Smooth muscle cell (in vitro differentiated cells): ENCODE results near the gene DPEP3. TPM values are rescaled to one million over a fixed set of nuclear protein-coding genes. Genes with fewer than 3 reads are reported as not detected.

Experiments
- DNase-seq: peaks from one replicate; lab custom pipeline; 2025; ENCODE audit not compliant: unreplicated experiment; lab: John Stamatoyannopoulos, UW
- H2AFZ ChIP-seq: fragments of 200-600 bp; sonication (generic); 2 replicates; pipeline ENCODE4 v1.6.0; 2016; ENCODE audit warnings: antibody characterized with exemption, low read depth, mild to moderate bottlenecking
- H3F3A ChIP-seq: fragments of 200-600 bp; sonication (generic); 2 replicates; pipeline ENCODE4 v1.6.0; 2017; ENCODE audit warnings: antibody characterized with exemption, low read depth
- H3K27ac ChIP-seq: fragments of 200-600 bp; sonication (generic); 2 replicates; pipeline ENCODE4 v1.5.1; 2016; ENCODE audit warnings: low read depth, mild to moderate bottlenecking
- H3K27me3 ChIP-seq: fragments of 200-600 bp; sonication (generic); 2 replicates; pipeline ENCODE4 v1.6.1; 2016; ENCODE audit warnings: low read depth, mild to moderate bottlenecking
- H3K36me3 ChIP-seq: fragments of 200-600 bp; sonication (generic); 2 replicates; pipeline ENCODE4 v1.5.1; 2016; ENCODE audit warnings: low read depth
- H3K4me1 ChIP-seq: fragments of 200-600 bp; sonication (generic); 2 replicates; pipeline ENCODE4 v1.5.1; 2016; ENCODE audit warnings: low read depth
- H3K4me2 ChIP-seq: fragments of 200-600 bp; sonication (generic); 2 replicates; pipeline ENCODE4 v1.6.0; 2016; ENCODE audit warnings: mild to moderate bottlenecking
- H3K4me3 ChIP-seq: fragments of 200-600 bp; sonication (generic); 2 replicates; pipeline ENCODE4 v1.5.1; 2016; ENCODE audit warnings: mild to moderate bottlenecking
- H3K79me2 ChIP-seq: fragments of 200-600 bp; sonication (generic); 2 replicates; pipeline ENCODE4 v1.6.0; 2016; ENCODE audit warnings: low read depth, mild to moderate bottlenecking
- H3K9ac ChIP-seq: fragments of 200-600 bp; sonication (generic); 2 replicates; pipeline ENCODE4 v1.6.0; 2016; ENCODE audit warnings: low read depth
- H3K9me3 ChIP-seq: fragments of 200-600 bp; sonication (generic); replicated peaks from 2 replicates; pipeline ENCODE4 v1.5.1; 2016; ENCODE audit warnings: low read depth
- H4K20me1 ChIP-seq: fragments of 200-600 bp; sonication (generic); 2 replicates; pipeline ENCODE4 v1.6.0; 2016; ENCODE audit warnings: low read depth
- CTCF ChIP-seq: fragments of 200-600 bp; sonication (generic); IDR thresholded peaks from 2 replicates; pipeline ENCODE4 v1.5.1; 2017; ENCODE audit warnings: borderline replicate concordance, mild to moderate bottlenecking, antibody characterized with exemption; ENCODE audit not compliant: insufficient read depth, poor library complexity, severe bottlenecking
- WGBS: methylation state at CpG from one replicate; pipeline ENCODE4 v1.1.7; 2016; ENCODE audit warnings: low lambda C conversion rate; 5-methylcytosine and 5-hydroxymethylcytosine counted together
- polyA plus RNA-seq: library from polyadenylated mRNA; unstranded; fragments of >200 nt; fragmentation: Nextera tagmentation; extraction: Ambion mirVana; gene quantifications from 2 replicates; pipeline ENCODE4 v1.2.1, GENCODE V29; 2016
- small RNA-seq: library from RNA; depleted of rRNA; stranded (forward); fragments of <200 nt; gene quantifications from one replicate; pipeline ENCODE3, GENCODE V24; 2014
- total RNA-seq: library from RNA; depleted of rRNA; stranded (reverse); fragments of >200 nt; gene quantifications from 2 replicates; pipeline ENCODE4 v1.2.3, GENCODE V29; 2014

DPEP3 gene
- total and polyA plus RNA-seq, 2 experiments from 2014 or later = not detected

DNA sequence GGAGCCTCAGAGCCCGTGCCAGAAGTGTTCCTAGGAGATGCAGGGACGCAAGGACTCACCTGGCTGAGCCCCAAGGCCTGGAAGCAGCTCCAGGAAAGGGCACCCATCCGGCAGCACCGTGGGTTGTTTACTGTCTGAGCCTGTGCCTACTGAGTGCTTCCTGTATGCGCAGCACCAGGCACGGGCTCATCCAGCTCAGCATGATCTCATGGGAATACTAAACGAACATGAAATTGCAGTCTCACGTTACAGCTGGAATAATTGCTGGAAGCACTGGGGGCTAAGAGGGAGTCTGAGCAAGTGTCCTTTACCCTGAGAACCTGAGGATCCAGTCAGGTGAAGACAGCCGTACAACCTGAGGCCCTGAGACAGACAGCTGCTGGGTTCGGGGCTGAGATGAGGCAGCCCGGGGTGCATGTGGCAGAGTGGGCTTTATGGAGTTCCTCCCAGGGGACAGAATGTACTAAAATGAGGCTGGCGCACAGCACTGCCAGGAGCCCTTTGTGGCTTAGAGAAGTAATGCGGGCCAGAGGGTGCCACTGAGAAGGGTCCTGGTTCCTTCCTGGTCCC, 54.0 kb downstream of the DPEP3 start:
- H3K27me3 ChIP-seq = no peaks in the 10 kb centered on the region
- no peak overlapping the region for H3K4me2 ChIP-seq
- H3K27ac ChIP-seq = no peak overlapping the region
- H3K4me1 ChIP-seq = no peaks in the 10 kb centered on the region
- no peaks in the 10 kb centered on the region for H3F3A ChIP-seq
- no peak overlapping the region for H3K9ac ChIP-seq
- WGBS = 80% methylated on average over 13 of the region's 13 CpGs
- no peaks in the 10 kb centered on the region for H3K9me3 ChIP-seq
- no peaks in the 10 kb centered on the region for H3K36me3 ChIP-seq
- no peak for DNase-seq
- no peak overlapping the region for H2AFZ ChIP-seq
- peaks cover 85% of the 10 kb centered on the region for H4K20me1 ChIP-seq
- TF ChIP-seq CTCF = no peak
- no peak overlapping the region for H3K4me3 ChIP-seq
- H3K79me2 ChIP-seq = peaks cover 7% of the 10 kb centered on the region

Small RNA genes lying within 50 kb of the gene (small RNA-seq; reads per million reads assigned to genes)
- not detected for gene RNU6-359P

Other genes starting within 250 kb of the DPEP3 start
- gene RANBP10, start 173.9 kb downstream of the DPEP3 start, total RNA-seq = 4.6 and 9.8 TPM in 2 replicates
- gene RANBP10, start 173.9 kb downstream of the DPEP3 start, polyA plus RNA-seq = 5.9 and 6.6 TPM in 2 replicates
- gene TSNAXIP1, start 173.6 kb downstream of the DPEP3 start, total RNA-seq = 0.18 and 1.1 TPM in 2 replicates
- 1.0 and 3.1 TPM in 2 replicates for gene TSNAXIP1, start 173.6 kb downstream of the DPEP3 start, polyA plus RNA-seq
- gene THAP11, start 138.2 kb downstream of the DPEP3 start, total RNA-seq = 23.0 and 31.3 TPM in 2 replicates
- gene THAP11, start 138.2 kb downstream of the DPEP3 start, polyA plus RNA-seq = 32.7 and 38.3 TPM in 2 replicates
- 112 and 115 TPM in 2 replicates for gene NUTF2, start 133.6 kb downstream of the DPEP3 start, total RNA-seq
- gene NUTF2, start 133.6 kb downstream of the DPEP3 start, polyA plus RNA-seq = 202 and 208 TPM in 2 replicates
- 37.3 and 47.0 TPM in 2 replicates for gene CENPT, start 132.8 kb downstream of the DPEP3 start, total RNA-seq
- gene CENPT, start 132.8 kb downstream of the DPEP3 start, polyA plus RNA-seq = 65.8 and 79.7 TPM in 2 replicates
- 35.5 and 46.3 TPM in 2 replicates for gene EDC4, start 107.4 kb downstream of the DPEP3 start, total RNA-seq
- gene EDC4, start 107.4 kb downstream of the DPEP3 start, polyA plus RNA-seq = 64.5 and 74.7 TPM in 2 replicates
- not detected in 2 replicates for gene NRN1L, start 95.6 kb downstream of the DPEP3 start, total RNA-seq
- 0.46 and 0.57 TPM in 2 replicates for gene NRN1L, start 95.6 kb downstream of the DPEP3 start, polyA plus RNA-seq
- 15.3 and 17.2 TPM in 2 replicates for gene PSKH1, start 87.2 kb downstream of the DPEP3 start, total RNA-seq
- gene PSKH1, start 87.2 kb downstream of the DPEP3 start, polyA plus RNA-seq = 35.2 and 36.0 TPM in 2 replicates
- 0.18 and 0.90 TPM in 2 replicates for gene CTRL, start 48.6 kb downstream of the DPEP3 start, total RNA-seq
- 12.9 and 14.8 TPM in 2 replicates for gene CTRL, start 48.6 kb downstream of the DPEP3 start, polyA plus RNA-seq
- 17.3 and 18.5 TPM in 2 replicates for gene PSMB10, start 43.6 kb downstream of the DPEP3 start, total RNA-seq
- 38.4 and 44.7 TPM in 2 replicates for gene PSMB10, start 43.6 kb downstream of the DPEP3 start, polyA plus RNA-seq
- 12.9 and 14.3 TPM in 2 replicates for gene LCAT, start 36.4 kb downstream of the DPEP3 start, total RNA-seq
- gene LCAT, start 36.4 kb downstream of the DPEP3 start, polyA plus RNA-seq = 34.6 and 35.5 TPM in 2 replicates
- 47.7 and 74.3 TPM in 2 replicates for gene SLC12A4, start 11.9 kb downstream of the DPEP3 start, total RNA-seq
- 92.4 and 107 TPM in 2 replicates for gene SLC12A4, start 11.9 kb downstream of the DPEP3 start, polyA plus RNA-seq
- gene DPEP2, start 19.0 kb upstream of the DPEP3 start, total RNA-seq = not detected in 2 replicates
- gene DPEP2, start 19.0 kb upstream of the DPEP3 start, polyA plus RNA-seq = not detected in 2 replicates
- not detected in 2 replicates for gene DPEP2NB, start 35.4 kb upstream of the DPEP3 start, total RNA-seq
- not detected in 2 replicates for gene DPEP2NB, start 35.4 kb upstream of the DPEP3 start, polyA plus RNA-seq
- 6.0 and 6.7 TPM in 2 replicates for gene DDX28, start 42.7 kb upstream of the DPEP3 start, total RNA-seq
- 7.0 and 9.0 TPM in 2 replicates for gene DDX28, start 42.7 kb upstream of the DPEP3 start, polyA plus RNA-seq
- 9.5 and 12.1 TPM in 2 replicates for gene DUS2, start 42.8 kb upstream of the DPEP3 start, total RNA-seq
- gene DUS2, start 42.8 kb upstream of the DPEP3 start, polyA plus RNA-seq = 23.5 and 25.6 TPM in 2 replicates
- gene NFATC3, start 104.9 kb upstream of the DPEP3 start, total RNA-seq = 30.2 and 32.4 TPM in 2 replicates
- gene NFATC3, start 104.9 kb upstream of the DPEP3 start, polyA plus RNA-seq = 14.7 and 15.2 TPM in 2 replicates